HG03039 (cell line): ENCODE measurements around the gene GALNT2.

ENCODE experiments used
- ATAC-seq: cut with Tn5 transposase; IDR thresholded peaks from one replicate; pipeline ENCODE4 v1.9.1; 2021; ENCODE audit warnings: mild to moderate bottlenecking, moderate library complexity; ENCODE audit not compliant: unreplicated experiment

GALNT2 gene

GRCh38 chr1:230087028-230087716 lies 20.1 kb downstream of the GALNT2 start:
- ATAC-seq = no peak

- ATAC-seq = no peak
Observed at GRCh38 chr1:230087717-230088105, 20.7 kb downstream of the GALNT2 start.

- no peak for ATAC-seq
Observed at GRCh38 chr1:230090194-230090711, 23.2 kb downstream of the GALNT2 start.

GRCh38 chr1:230091473-230092231 lies 24.6 kb downstream of the GALNT2 start:
- no peak for ATAC-seq

DNA sequence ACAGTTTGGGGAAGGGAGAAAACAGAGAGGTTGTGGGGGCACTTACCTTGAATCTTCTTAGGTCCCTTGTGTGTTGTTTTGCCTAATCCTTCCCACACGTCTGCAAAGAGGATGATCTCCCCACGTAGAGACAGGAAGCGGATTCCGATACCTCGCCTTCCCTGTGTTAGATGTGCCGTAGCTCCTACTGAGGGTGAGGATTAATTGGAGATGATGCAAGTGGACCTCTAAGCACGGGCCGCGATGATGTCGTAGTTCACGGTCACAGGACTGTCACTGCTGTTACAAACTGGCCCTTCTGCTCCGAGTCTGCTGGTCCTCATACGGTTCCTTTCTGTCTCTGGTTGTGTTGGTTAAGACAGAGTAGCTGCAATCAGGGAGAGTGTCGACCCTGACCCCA lies 27.7 kb downstream of the GALNT2 start:
- ATAC-seq = no peak

DNA sequence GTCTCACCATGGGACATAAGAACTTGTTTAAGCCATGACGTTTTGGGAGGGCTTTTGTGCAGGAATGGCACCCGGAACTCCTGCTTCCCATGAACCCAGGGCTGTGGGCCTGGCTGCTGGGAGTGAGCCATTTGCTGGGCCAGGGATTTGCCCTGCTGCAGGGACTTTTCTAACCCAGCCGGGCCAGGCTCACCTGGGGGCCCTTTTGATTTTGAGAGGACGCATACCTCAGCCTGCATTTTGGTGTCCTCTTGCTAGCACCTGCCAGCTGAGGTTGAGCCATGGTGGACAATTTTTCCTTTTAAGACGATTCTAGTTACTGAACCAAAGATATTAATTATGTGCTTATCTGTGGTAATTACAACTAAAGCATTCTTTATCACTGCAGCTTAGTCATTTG lies 28.9 kb downstream of the GALNT2 start:
- ATAC-seq = no peak

DNA sequence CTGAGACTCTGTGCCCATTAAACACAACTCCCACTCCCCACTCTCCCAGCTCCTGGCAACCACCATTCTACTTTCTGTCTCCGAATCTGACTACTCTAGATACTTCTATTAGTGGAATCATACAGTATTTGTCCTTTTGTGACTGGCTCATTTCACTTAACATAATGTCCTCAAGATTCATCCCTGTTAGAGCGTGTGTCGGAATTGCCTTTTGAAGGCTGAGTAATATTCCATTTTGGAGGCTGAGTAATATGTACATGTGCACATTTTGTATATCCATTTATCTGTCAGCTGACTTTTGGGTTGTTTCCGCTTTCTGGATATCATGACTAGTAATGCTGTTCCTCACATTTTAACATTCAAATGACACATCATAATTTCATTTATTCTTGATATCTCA lies 30.3 kb downstream of the GALNT2 start:
- ATAC-seq = no peak

- ATAC-seq = no peak
Observed at GRCh38 chr1:230098723-230099122, 31.7 kb downstream of the GALNT2 start.

DNA sequence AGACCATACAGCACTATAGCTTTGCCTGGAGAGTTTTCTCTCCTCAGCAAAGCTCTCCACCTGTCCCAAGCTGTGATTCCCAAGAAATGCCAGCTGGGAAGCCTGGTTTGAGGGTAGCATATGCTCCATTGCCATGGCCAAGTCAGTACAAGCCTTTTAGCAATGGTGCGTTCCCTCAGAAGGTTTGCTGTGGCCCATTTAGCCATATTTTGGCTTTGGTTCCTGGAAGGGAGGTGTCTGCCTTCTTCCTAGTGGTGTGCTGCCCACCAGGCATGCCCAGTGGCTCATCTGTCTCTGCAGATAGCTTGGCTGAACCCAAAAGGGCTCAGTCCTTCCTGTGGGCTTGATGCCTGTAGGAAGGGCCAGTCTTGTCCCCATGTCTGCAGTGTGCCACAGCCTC lies 32.4 kb downstream of the GALNT2 start:
- no peak for ATAC-seq

DNA sequence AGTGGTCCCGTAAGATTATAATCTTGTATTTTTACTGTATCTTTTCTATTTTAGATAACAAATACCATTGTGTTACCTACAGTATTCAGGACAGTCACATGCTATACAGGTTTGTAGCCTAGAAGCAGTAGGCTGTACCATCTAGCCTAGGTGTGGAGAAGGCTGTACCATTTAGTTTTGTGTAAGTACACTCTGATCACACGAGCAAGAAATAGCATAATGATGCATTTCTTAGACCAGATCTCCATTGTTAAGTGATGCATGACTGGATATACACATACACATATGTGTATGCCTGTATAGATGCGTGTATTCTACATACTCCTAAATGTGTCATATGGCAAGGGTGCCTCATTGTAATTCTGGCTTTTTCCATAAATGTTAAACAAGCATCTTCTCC lies 33.9 kb downstream of the GALNT2 start:
- no peak for ATAC-seq

DNA sequence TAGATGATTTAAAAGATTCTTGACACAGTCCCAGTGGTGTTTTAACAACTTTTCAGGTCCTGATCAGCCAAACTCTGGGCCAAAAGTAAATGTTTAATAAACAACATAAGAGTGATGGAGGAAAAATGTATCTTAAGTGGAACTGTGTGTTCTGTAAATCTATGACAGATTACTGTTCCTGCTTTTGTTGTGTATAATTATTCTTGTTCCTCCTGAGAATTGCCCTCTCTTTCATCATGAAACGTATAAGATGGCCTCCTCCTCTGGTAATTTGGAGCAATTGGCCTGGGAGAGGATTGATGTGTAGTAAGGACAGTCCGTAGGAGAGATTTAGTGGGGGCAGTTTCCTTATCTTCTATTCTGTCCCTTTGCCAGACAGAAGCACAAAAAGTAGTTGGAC lies 34.5 kb downstream of the GALNT2 start:
- ATAC-seq = no peak

DNA sequence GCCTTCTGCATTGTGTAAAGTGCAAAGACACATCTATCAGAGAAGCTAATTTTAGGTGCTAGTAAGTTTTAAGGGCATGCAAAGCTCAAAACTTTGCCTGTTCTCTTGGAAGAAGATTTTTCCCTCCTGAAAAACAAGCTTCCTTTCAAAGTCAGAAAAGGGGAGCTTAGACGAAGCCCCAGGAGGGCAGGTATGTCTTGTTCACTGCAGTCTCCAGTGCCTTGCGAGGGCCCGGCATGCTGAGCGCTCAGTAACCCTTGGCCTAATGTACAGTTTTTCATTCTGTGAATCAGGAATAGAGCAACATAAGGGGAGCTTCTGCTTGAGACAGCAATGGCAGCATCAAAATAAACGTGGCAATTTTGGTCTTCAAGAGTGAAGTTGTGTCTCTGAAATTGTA lies 35.0 kb downstream of the GALNT2 start:
- ATAC-seq = no peak

- ATAC-seq = no peak
Observed at GRCh38 chr1:230102472-230102871, 35.4 kb downstream of the GALNT2 start.

GRCh38 chr1:230103306-230104173 lies 36.5 kb downstream of the GALNT2 start:
- no peak for ATAC-seq

DNA sequence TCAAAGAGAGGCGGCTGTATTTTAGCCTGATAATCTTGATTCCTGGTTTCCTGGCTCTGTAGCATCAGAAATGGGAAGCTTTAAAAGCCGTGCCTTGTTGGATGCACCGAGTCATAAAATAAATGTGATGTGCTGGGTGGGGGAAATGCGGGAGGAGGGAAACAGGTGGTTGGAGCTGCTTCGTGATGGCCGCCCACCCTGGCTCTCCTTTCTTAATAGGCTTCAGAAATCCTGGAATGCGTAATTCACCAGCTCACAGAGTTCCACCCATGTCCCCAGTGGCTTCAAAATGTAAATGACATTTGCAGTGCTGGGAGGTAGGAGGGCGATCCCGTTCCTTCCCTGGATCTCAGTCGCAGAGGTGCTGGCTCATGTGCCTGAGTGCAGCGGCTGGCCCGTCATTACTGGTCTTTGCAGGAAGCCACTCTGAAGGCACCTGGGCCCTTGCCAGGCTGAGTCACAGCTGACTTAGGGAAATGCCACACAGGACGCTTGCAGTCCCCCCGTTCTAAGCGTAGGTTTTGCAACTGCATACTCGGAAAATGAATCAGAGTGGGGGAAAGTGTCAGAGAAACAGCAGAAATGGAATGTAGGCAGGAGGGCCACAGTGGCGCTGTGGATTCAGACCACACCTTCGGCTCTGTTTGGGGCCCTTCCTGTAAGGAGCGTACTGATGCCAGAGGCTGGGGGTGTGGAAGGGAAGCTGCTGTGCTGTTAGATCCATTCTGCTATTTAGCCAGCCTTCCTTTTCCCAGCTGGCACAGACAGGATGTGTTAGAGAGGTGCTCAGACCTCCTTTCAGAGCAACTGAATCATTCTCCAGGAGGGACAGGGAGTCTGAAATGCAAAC lies 37.6 kb downstream of the GALNT2 start:
- peak; percentile 58 for ATAC-seq

DNA sequence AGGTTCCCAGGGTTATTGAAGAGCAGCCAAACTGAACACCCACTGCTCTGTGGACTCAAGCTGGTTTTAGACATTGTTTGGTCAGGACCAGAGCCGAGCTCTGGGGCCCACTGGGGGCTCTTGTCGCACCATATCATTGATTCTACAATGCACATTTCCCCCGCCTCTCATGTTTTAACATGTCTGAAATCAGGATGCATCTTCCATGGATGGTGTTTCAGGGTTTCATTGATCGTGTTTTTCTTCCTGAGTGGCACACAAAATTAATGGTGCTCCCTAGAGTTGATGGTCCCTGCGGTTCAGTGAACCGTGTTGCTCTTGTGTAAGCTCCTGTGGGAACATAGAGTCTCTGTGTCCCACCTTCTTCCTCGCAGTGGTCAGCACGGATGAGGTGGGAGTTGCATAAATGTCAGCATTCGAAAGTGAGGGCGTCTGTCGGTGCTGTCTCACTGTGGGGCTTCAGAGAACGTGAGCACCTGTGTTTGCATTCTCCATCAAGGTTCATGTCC lies 38.3 kb downstream of the GALNT2 start:
- no peak for ATAC-seq

DNA sequence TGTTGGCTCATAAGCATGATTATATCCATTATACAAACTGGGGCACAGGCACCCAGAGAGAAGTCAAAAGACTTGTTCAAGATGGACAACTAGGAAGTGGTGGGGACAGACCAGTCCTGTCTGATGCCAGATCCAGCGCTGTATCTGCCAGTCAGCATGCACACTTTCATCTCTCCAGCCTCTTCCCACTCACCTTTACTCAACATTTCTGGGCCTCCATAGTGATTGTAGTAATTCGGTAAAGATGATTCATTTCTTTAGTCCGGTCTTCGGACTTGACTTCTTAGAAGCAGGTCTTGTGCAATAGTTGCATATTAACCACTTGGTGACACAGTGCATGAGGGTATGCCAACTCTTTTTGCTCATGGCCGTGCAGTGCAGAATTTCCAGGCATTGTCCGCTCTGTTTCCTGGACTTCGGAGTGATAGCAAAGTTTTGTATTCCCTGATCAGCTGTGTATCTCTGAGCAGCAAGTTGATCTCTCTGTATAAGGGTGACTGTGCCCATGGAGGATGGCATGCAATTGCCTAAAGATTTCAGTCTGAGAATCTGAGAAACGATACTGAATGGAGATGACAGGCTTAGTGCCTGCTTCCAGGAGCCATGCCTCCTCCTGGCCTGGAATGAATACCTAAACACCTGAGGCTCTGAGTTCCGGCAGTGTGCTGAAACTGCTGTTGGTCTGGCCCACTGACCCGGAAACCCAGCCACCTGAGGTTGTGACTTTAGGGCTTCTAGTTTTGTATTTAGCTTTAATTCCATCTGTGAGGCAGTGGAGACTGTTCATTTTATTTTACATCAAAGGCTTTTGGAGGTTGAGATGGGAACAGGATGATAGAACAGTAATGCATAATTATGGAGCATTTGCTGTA lies 39.0 kb downstream of the GALNT2 start:
- no peak for ATAC-seq

- no peak for ATAC-seq
Observed at GRCh38 chr1:230107941-230108340, 40.9 kb downstream of the GALNT2 start.

- ATAC-seq = no peak
Observed at GRCh38 chr1:230108580-230108979, 41.5 kb downstream of the GALNT2 start.
